OCI-LY1 (cell line): ENCODE results near the gene RRM2.

Source experiments
- H2AFZ ChIP-seq: fragments of 200-600 bp; sonication (generic), shearing (Covaris generic); 2 replicates; pipeline ENCODE4 v1.6.0; 2014; ENCODE audit warnings: antibody characterized with exemption, mild to moderate bottlenecking, low read length
- H3F3A ChIP-seq: fragments of 200-600 bp; sonication (generic), shearing (Covaris generic); 2 replicates; pipeline ENCODE4 v1.6.0; 2014; ENCODE audit warnings: mild to moderate bottlenecking, antibody characterized with exemption, low read length, moderate library complexity; ENCODE audit not compliant: insufficient read depth
- H3K27ac ChIP-seq: fragments of 200-600 bp; sonication (generic); 2 replicates; pipeline ENCODE4 v1.5.1; 2014; ENCODE audit warnings: low read length, mixed run types, mild to moderate bottlenecking, low read depth; ENCODE audit not compliant: poor library complexity, severe bottlenecking
- H3K27me3 ChIP-seq: fragments of 200-600 bp; sonication (generic); 2 replicates; pipeline ENCODE4 v1.6.0; 2014; ENCODE audit warnings: antibody characterized with exemption, mild to moderate bottlenecking, low read length, moderate library complexity; ENCODE audit not compliant: insufficient read depth
- H3K36me3 ChIP-seq: fragments of 200-600 bp; sonication (generic); 2 replicates; pipeline ENCODE4 v1.6.1; 2014; ENCODE audit warnings: mild to moderate bottlenecking, antibody characterized with exemption, low read length, moderate library complexity, mixed read lengths; ENCODE audit not compliant: insufficient read depth
- H3K4me1 ChIP-seq: fragments of 200-600 bp; sonication (generic); 2 replicates; pipeline ENCODE4 v1.5.1; 2014; ENCODE audit warnings: mild to moderate bottlenecking, low read length, moderate library complexity; ENCODE audit not compliant: insufficient read depth, severe bottlenecking
- H3K4me2 ChIP-seq: fragments of 200-600 bp; sonication (generic), shearing (Covaris generic); 2 replicates; pipeline ENCODE4 v1.6.1; 2014; ENCODE audit warnings: low read length
- H3K4me3 ChIP-seq: fragments of 200-600 bp; sonication (generic); 2 replicates; pipeline ENCODE4 v1.5.1; 2014; ENCODE audit warnings: low read length, low read depth, mild to moderate bottlenecking, mixed read lengths; ENCODE audit not compliant: poor library complexity, severe bottlenecking
- H3K79me2 ChIP-seq: fragments of 200-600 bp; shearing (Covaris generic); 2 replicates; pipeline ENCODE4 v1.6.1; 2016; ENCODE audit warnings: mixed run types, low read length, mixed read lengths; ENCODE audit not compliant: insufficient read depth
- H3K9ac ChIP-seq: fragments of 200-600 bp; sonication (generic), shearing (Covaris generic); 2 replicates; pipeline ENCODE4 v1.6.1; 2014; ENCODE audit warnings: mild to moderate bottlenecking, low read length, mixed read lengths
- H3K9me2 ChIP-seq: fragments of 200-600 bp; sonication (generic), shearing (Covaris generic); 2 replicates; pipeline ENCODE4 v1.6.1; 2014; ENCODE audit warnings: low read depth, mild to moderate bottlenecking, low read length, mixed read lengths
- H3K9me3 ChIP-seq: fragments of 200-600 bp; shearing (Covaris generic); 2 replicates; pipeline ENCODE4 v1.6.1; 2014; ENCODE audit warnings: low read length, mixed read lengths
- H4K20me1 ChIP-seq: fragments of 200-600 bp; sonication (generic), shearing (Covaris generic); 2 replicates; pipeline ENCODE4 v1.6.0; 2016; ENCODE audit warnings: mild to moderate bottlenecking, low read length; ENCODE audit not compliant: insufficient read depth
- CTCF ChIP-seq: fragments of 200-600 bp; sonication (generic), shearing (Covaris generic); IDR thresholded peaks from 2 replicates; pipeline ENCODE4 v1.5.1; 2017; ENCODE audit warnings: mild to moderate bottlenecking, antibody characterized with exemption, low read length, moderate library complexity, mixed read lengths
- EZH2 ChIP-seq: fragments of 200-600 bp; sonication (generic), shearing (Covaris generic); IDR thresholded peaks from 2 replicates; pipeline ENCODE4 v1.8.0; 2017; ENCODE audit warnings: borderline replicate concordance, mixed run types, mild to moderate bottlenecking, antibody characterized with exemption, low read length, moderate library complexity, mixed read lengths

Gene RRM2

GRCh38 chr2:10178751-10179150, 56.2 kb downstream of the RRM2 start:
- Histone ChIP-seq H3K4me1 (no peaks in the 10 kb centered on the region), H3K9ac (no peak overlapping the region), H3K9me3 (no peaks in the 10 kb centered on the region; the same call in 1 of the 2 replicates)

GRCh38 chr2:10179422-10179821, 56.9 kb downstream of the RRM2 start:
- no peak overlapping the region for H2AFZ ChIP-seq
- no peaks in the 10 kb centered on the region for H3K4me1 ChIP-seq
- H3K4me2 ChIP-seq, result no peak overlapping the region
- TF ChIP-seq CTCF, result no peak
- TF ChIP-seq EZH2, result no peak
- no peaks in the 10 kb centered on the region for H3K9me2 ChIP-seq
- no peak overlapping the region for H3K4me3 ChIP-seq
- H3K27ac ChIP-seq, result no peak overlapping the region
- no peaks in the 10 kb centered on the region for H3F3A ChIP-seq
- no peaks in the 10 kb centered on the region for H4K20me1 ChIP-seq
- H3K9ac ChIP-seq, result no peak overlapping the region
- no peaks in the 10 kb centered on the region for H3K79me2 ChIP-seq
- H3K27me3 ChIP-seq, result no peaks in the 10 kb centered on the region
- no peaks in the 10 kb centered on the region; the same call in 1 of the 2 replicates for H3K9me3 ChIP-seq
- H3K36me3 ChIP-seq, result no peaks in the 10 kb centered on the region; the same call in 1 of the 2 replicates

More at GRCh38 chr2:10178751-10179150, 56.2 kb downstream of the RRM2 start:
- Histone ChIP-seq H3K4me3 (no peak overlapping the region), H3F3A (no peaks in the 10 kb centered on the region), H4K20me1 (no peaks in the 10 kb centered on the region), H2AFZ (no peak overlapping the region), H3K9me2 (no peaks in the 10 kb centered on the region), H3K27me3 (no peaks in the 10 kb centered on the region), H3K36me3 (no peaks in the 10 kb centered on the region; the same call in 1 of the 2 replicates), H3K27ac (no peak overlapping the region), H3K79me2 (no peaks in the 10 kb centered on the region), H3K4me2 (no peak overlapping the region)
- TF ChIP-seq CTCF (no peak), EZH2 (no peak)

- no peaks in the 10 kb centered on the region for H3K27me3 ChIP-seq
- TF ChIP-seq EZH2 (no peak), CTCF (no peak)
- H3K79me2 ChIP-seq, result no peaks in the 10 kb centered on the region
- no peak overlapping the region for H3K4me2 ChIP-seq
- no peaks in the 10 kb centered on the region for H3K9me2 ChIP-seq
- no peaks in the 10 kb centered on the region; the same call in 1 of the 2 replicates for H3K9me3 ChIP-seq
- no peak overlapping the region for H3K9ac ChIP-seq
- no peaks in the 10 kb centered on the region; the same call in 1 of the 2 replicates for H3K36me3 ChIP-seq
- no peaks in the 10 kb centered on the region for H3F3A ChIP-seq
- H3K4me1 ChIP-seq, result no peaks in the 10 kb centered on the region
- H4K20me1 ChIP-seq, result no peaks in the 10 kb centered on the region
- H3K4me3 ChIP-seq, result no peak overlapping the region
- H3K27ac ChIP-seq, result no peak overlapping the region
- H2AFZ ChIP-seq, result no peak overlapping the region
Observed at GRCh38 chr2:10180229-10180628, 57.7 kb downstream of the RRM2 start.
